Neural crest cell (in vitro differentiated cells): ENCODE results near the gene SMR3B. TPM values are rescaled to one million over a fixed set of nuclear protein-coding genes. Genes with fewer than 3 reads are reported as not detected.

Source experiments
- DNase-seq: peaks from one replicate; pipeline ENCODE4 v3.0.0; 2021; ENCODE audit warnings: low read depth, mixed read lengths, low spot score
- H3K27ac Mint-ChIP-seq: one replicate; pipeline ENCODE4 v1.8.0; 2021; ENCODE audit warnings: mild to moderate bottlenecking, mixed read lengths; ENCODE audit not compliant: unreplicated experiment
- H3K27me3 Mint-ChIP-seq: 2 replicates; pipeline ENCODE4 v1.8.0; 2021; ENCODE audit warnings: low read depth, mild to moderate bottlenecking, mixed read lengths
- H3K36me3 Mint-ChIP-seq: 2 replicates; pipeline ENCODE4 v1.8.0; 2021; ENCODE audit warnings: low read depth, mild to moderate bottlenecking, mixed read lengths
- H3K4me1 Mint-ChIP-seq: 2 replicates; pipeline ENCODE4 v1.8.0; 2021; ENCODE audit warnings: mixed read lengths
- H3K4me3 Mint-ChIP-seq: one replicate; pipeline ENCODE4 v1.8.0; 2021; ENCODE audit warnings: mild to moderate bottlenecking, mixed read lengths
- H3K9me3 Mint-ChIP-seq: 2 replicates; pipeline ENCODE4 v1.8.0; 2021; ENCODE audit warnings: mixed read lengths
- CTCF ChIP-seq: fragments of 200-600 bp; sonication (generic); conservative IDR thresholded peaks from 2 replicates; pipeline ENCODE4 v1.5.0; 2021; ENCODE audit warnings: antibody characterized with exemption, mild to moderate bottlenecking
- total RNA-seq: library from RNA; stranded (reverse); gene quantifications from 2 replicates; pipeline ENCODE4 v1.2.1, GENCODE V29; 2021

The SMR3B gene
- total RNA-seq, 1 donor from 2014 or later, result not detected

- no peak for DNase-seq
- Mint-ChIP-seq H3K9me3 (no peaks in the 10 kb centered on the region), H3K4me3 (no peak overlapping the region), H3K27me3 (peaks cover 5% of the 10 kb centered on the region), H3K4me1 (no peaks in the 10 kb centered on the region), H3K36me3 (no peaks in the 10 kb centered on the region), H3K27ac (no peak overlapping the region)
- TF ChIP-seq CTCF, result no peak
Measured at GRCh38 chr4:70399319-70399718, 16.4 kb downstream of the SMR3B start.

GRCh38 chr4:70402762-70403161, 19.8 kb downstream of the SMR3B start:
- Mint-ChIP-seq H3K4me3 (no peak overlapping the region), H3K36me3 (no peaks in the 10 kb centered on the region), H3K9me3 (no peaks in the 10 kb centered on the region), H3K27me3 (peaks cover 5% of the 10 kb centered on the region), H3K4me1 (no peaks in the 10 kb centered on the region), H3K27ac (no peak overlapping the region)
- no peak for DNase-seq
- no peak for TF ChIP-seq CTCF

GRCh38 chr4:70405765-70406164, 22.8 kb downstream of the SMR3B start:
- H3K4me1 Mint-ChIP-seq, result no peaks in the 10 kb centered on the region
- H3K27ac Mint-ChIP-seq, result no peak overlapping the region
- H3K27me3 Mint-ChIP-seq, result peaks cover 5% of the 10 kb centered on the region
- TF ChIP-seq CTCF, result no peak
- H3K9me3 Mint-ChIP-seq, result peaks cover 5% of the 10 kb centered on the region
- H3K4me3 Mint-ChIP-seq, result no peak overlapping the region
- DNase-seq, result no peak
- H3K36me3 Mint-ChIP-seq, result no peaks in the 10 kb centered on the region

- DNase-seq, result no peak
- no peak overlapping the region for H3K4me3 Mint-ChIP-seq
- H3K27ac Mint-ChIP-seq, result no peak overlapping the region
- peaks cover 12% of the 10 kb centered on the region for H3K9me3 Mint-ChIP-seq
- peaks cover 3% of the 10 kb centered on the region for H3K27me3 Mint-ChIP-seq
- no peaks in the 10 kb centered on the region for H3K4me1 Mint-ChIP-seq
- H3K36me3 Mint-ChIP-seq, result peaks cover 10% of the 10 kb centered on the region
- TF ChIP-seq CTCF, result no peak
Measured at GRCh38 chr4:70425306-70425705, 42.4 kb downstream of the SMR3B start.

GRCh38 chr4:70426789-70427188, 43.9 kb downstream of the SMR3B start:
- no peak overlapping the region for H3K27ac Mint-ChIP-seq
- TF ChIP-seq CTCF, result no peak
- no peak for DNase-seq

GRCh38 chr4:70437197-70437596, 54.3 kb downstream of the SMR3B start:
- no peak overlapping the region for H3K27ac Mint-ChIP-seq
- H3K9me3 Mint-ChIP-seq, result peaks cover 2% of the 10 kb centered on the region
- peak; percentile 4 for DNase-seq
- peaks cover 5% of the 10 kb centered on the region for H3K27me3 Mint-ChIP-seq
- H3K36me3 Mint-ChIP-seq, result no peaks in the 10 kb centered on the region
- peaks cover 4% of the 10 kb centered on the region for H3K4me1 Mint-ChIP-seq
- TF ChIP-seq CTCF, result no peak
- H3K4me3 Mint-ChIP-seq, result no peak overlapping the region

More at GRCh38 chr4:70426789-70427188, 43.9 kb downstream of the SMR3B start:
- H3K36me3 Mint-ChIP-seq, result peaks cover 10% of the 10 kb centered on the region
- H3K4me1 Mint-ChIP-seq, result no peaks in the 10 kb centered on the region
- no peak overlapping the region for H3K4me3 Mint-ChIP-seq
- H3K9me3 Mint-ChIP-seq, result peaks cover 12% of the 10 kb centered on the region
- H3K27me3 Mint-ChIP-seq, result peaks cover under 1% of the 10 kb centered on the region
